IMR-90 (cell line): ENCODE results near the gene KLLN. TPM values are rescaled to one million over a fixed set of nuclear protein-coding genes. Genes with fewer than 3 reads are reported as not detected.
A peak's percentile ranks its signal among the peaks of the same experiment; 100 is the strongest.

ENCODE experiments used
- ELK1 ChIP-seq: fragments of 150-350 bp; IDR thresholded peaks from 2 replicates; pipeline ENCODE4 v1.6.1; 2016; ENCODE audit warnings: low read depth, mild to moderate bottlenecking, low read length, moderate library complexity, borderline replicate concordance
- NFE2L2 ChIP-seq: fragments of 150-350 bp; IDR thresholded peaks from 2 replicates; pipeline ENCODE4 v1.6.1; 2016; ENCODE audit warnings: low read depth, mild to moderate bottlenecking, low read length
- POLR2A ChIP-seq: IDR thresholded peaks from 2 replicates; pipeline ENCODE4 v1.6.1; 2012; ENCODE audit warnings: mild to moderate bottlenecking, low read depth, low read length
- RAD21 ChIP-seq: IDR thresholded peaks from 2 replicates; pipeline ENCODE4 v1.6.1; 2012; ENCODE audit warnings: low read length, improper control_type of control experiment
- RCOR1 ChIP-seq: IDR thresholded peaks from 2 replicates; pipeline ENCODE4 v1.6.1; 2012; ENCODE audit warnings: mild to moderate bottlenecking, low read length, improper control_type of control experiment; ENCODE audit not compliant: insufficient replicate concordance
- RFX5 ChIP-seq: IDR thresholded peaks from 2 replicates; pipeline ENCODE4 v1.8.0; 2012; ENCODE audit warnings: low read depth, mild to moderate bottlenecking, low read length, moderate library complexity
- polyA plus RNA-seq, 3 experiments: library from polyadenylated mRNA; depleted of rRNA; stranded (reverse); fragments of >200 nt; gene quantifications; 2 replicates each; pipeline ENCODE4 v1.2.3, GENCODE V29; 2012; ENCODE audit warnings: low replicate concordance in 1 of 3
- total RNA-seq: library from RNA; depleted of rRNA; stranded (reverse); fragments of >200 nt; gene quantifications from 2 replicates; pipeline ENCODE4 v1.2.3, GENCODE V29; 2012

Gene KLLN
- total and polyA plus RNA-seq, 2 of the 4 experiments (the other 2 are of a cell fraction): 0.36 TPM

- no peak for TF ChIP-seq ELK1
- no peak for TF ChIP-seq NFE2L2
- TF ChIP-seq RAD21: peak; percentile 2; the same call in 1 of the 2 replicates
- peak; percentile 38 for TF ChIP-seq RCOR1
- peak; percentile 18; the same call in 1 of the 2 replicates for TF ChIP-seq POLR2A
- peak; percentile 34; the same call in 1 of the 2 replicates for TF ChIP-seq RFX5
Observed at GRCh38 chr10:87861953-87862678, 1.2 kb downstream of the KLLN start (continued).
